SK-N-SH (cell line): ENCODE results near the gene SAP30. TPM values are rescaled to one million over a fixed set of nuclear protein-coding genes. Genes with fewer than 3 reads are reported as not detected.

Experiments used
- CTCF ChIA-PET: fragments of 300-600, 350-600 bp; formaldehyde crosslinking; extraction: SDS; loops from one replicate; lab custom pipeline; 2021; lab: Yijun Ruan, JAX
- POLR2A ChIA-PET: fragments of 350-600 bp; sonication (Branson Sonifier 250); formaldehyde crosslinking; extraction: SDS; loops from one replicate; lab custom pipeline; 2020; ENCODE audit warnings: antibody characterized with exemption, inconsistent platforms; lab: Yijun Ruan, JAX
- DNase-seq: peaks from one replicate; pipeline ENCODE4 v3.0.0; 2012
- H2AFZ ChIP-seq: fragments of 200-600 bp; sonication (generic); 2 replicates; pipeline ENCODE4 v1.8.1; 2016; ENCODE audit warnings: antibody characterized with exemption, mild to moderate bottlenecking, low read depth
- H3F3A ChIP-seq: fragments of 200-600 bp; sonication (generic); replicated peaks from 2 replicates; pipeline ENCODE3; 2016; ENCODE audit warnings: antibody characterized with exemption, mild to moderate bottlenecking; ENCODE audit not compliant: insufficient read depth
- H3K27ac ChIP-seq, 2 experiments: fragments of 200-500 bp in 1 of 2; fragments of 200-600 bp in 1 of 2; sonication (Bioruptor generic) in 1 of 2; sonication (generic), shearing (Covaris generic) in 1 of 2; 2 replicates each; pipeline versions ENCODE4 v1.5.1 to v1.6.1; 2014 to 2016; ENCODE audit warnings: low read depth in 2 of 2, inconsistent platforms in 1 of 2, low read length in 1 of 2, mild to moderate bottlenecking in 1 of 2, mixed read lengths in 1 of 2
- H3K27me3 ChIP-seq: fragments of 200-600 bp; sonication (generic), shearing (Covaris generic); 2 replicates; pipeline ENCODE4 v1.6.1; 2016; ENCODE audit warnings: mixed run types; ENCODE audit not compliant: insufficient read depth
- H3K36me3 ChIP-seq, 2 experiments: fragments of 200-500 bp in 1 of 2; fragments of 200-600 bp in 1 of 2; sonication (Bioruptor generic) in 1 of 2; sonication (generic) in 1 of 2; replicated peaks in 1 of 2; 2 replicates each; pipeline versions ENCODE3 to v1.5.1; 2014 to 2016; ENCODE audit warnings: low read length in 1 of 2, mild to moderate bottlenecking in 1 of 2; ENCODE audit not compliant: insufficient read depth in 2 of 2, control insufficient read depth in 1 of 2
- H3K4me1 ChIP-seq, 2 experiments: fragments of 200-500 bp in 1 of 2; fragments of 200-600 bp in 1 of 2; sonication (Bioruptor generic) in 1 of 2; sonication (generic), shearing (Covaris generic) in 1 of 2; 2 replicates each; pipeline versions ENCODE4 v1.5.1 to v1.6.1; 2014 to 2016; ENCODE audit warnings: low read depth in 1 of 2, low read length in 1 of 2, mixed run types in 1 of 2; ENCODE audit not compliant: insufficient read depth in 2 of 2, control insufficient read depth in 1 of 2
- H3K4me2 ChIP-seq: fragments of 200-600 bp; sonication (generic), shearing (Covaris generic); 2 replicates; pipeline ENCODE4 v1.6.1; 2017; ENCODE audit warnings: mixed run types
- H3K4me3 ChIP-seq, 2 experiments: fragments of 200-500 bp in 1 of 2; fragments of 200-600 bp in 1 of 2; sonication (Bioruptor generic) in 1 of 2; sonication (generic), shearing (Covaris generic) in 1 of 2; 2 replicates each; pipeline versions ENCODE4 v1.5.1 to v1.8.1; 2014 to 2016; ENCODE audit warnings: low read depth in 2 of 2, inconsistent platforms in 1 of 2, low read length in 1 of 2, mild to moderate bottlenecking in 1 of 2, mixed read lengths in 1 of 2, moderate library complexity in 1 of 2
- H3K79me2 ChIP-seq: fragments of 200-600 bp; sonication (generic); 2 replicates; pipeline ENCODE4 v1.8.1; 2017; ENCODE audit warnings: mild to moderate bottlenecking; ENCODE audit not compliant: insufficient read depth
- H3K9ac ChIP-seq: fragments of 200-600 bp; sonication (generic); 2 replicates; pipeline ENCODE4 v1.6.1; 2017; ENCODE audit warnings: mixed run types
- H3K9me2 ChIP-seq: fragments of 200-600 bp; sonication (generic); 2 replicates; pipeline ENCODE4 v1.6.1; 2017; ENCODE audit warnings: mixed run types
- H3K9me3 ChIP-seq: fragments of 200-600 bp; sonication (generic); 2 replicates; pipeline ENCODE4 v1.6.1; 2017; ENCODE audit warnings: mixed run types, mild to moderate bottlenecking, moderate library complexity
- H4K20me1 ChIP-seq: fragments of 200-600 bp; sonication (generic); 2 replicates; pipeline ENCODE4 v1.6.1; 2017; ENCODE audit warnings: mild to moderate bottlenecking, mixed run types; ENCODE audit not compliant: insufficient read depth
- EP300 ChIP-seq, 2 experiments: IDR thresholded peaks; 2 replicates each; pipeline versions ENCODE4 v1.4.0 to v1.6.1; 2012; ENCODE audit warnings: borderline replicate concordance in 1 of 2, low read depth in 1 of 2, low read length in 1 of 2
- FOSL2 ChIP-seq: IDR thresholded peaks from 2 replicates; pipeline ENCODE4 v1.4.0; 2012; ENCODE audit warnings: low read depth, mild to moderate bottlenecking, moderate library complexity, borderline replicate concordance
- GABPA ChIP-seq: IDR thresholded peaks from 2 replicates; pipeline ENCODE4 v1.4.0; 2012; ENCODE audit warnings: low read depth, mild to moderate bottlenecking
- GATA2 ChIP-seq: sonication (generic); formaldehyde crosslinking; IDR thresholded peaks from 2 replicates; pipeline ENCODE4 v1.5.0; 2020; ENCODE audit warnings: mild to moderate bottlenecking, missing genetic modification reagents
- JUND ChIP-seq: IDR thresholded peaks from 2 replicates; pipeline ENCODE4 v1.4.0; 2012
- MAX ChIP-seq: IDR thresholded peaks from 2 replicates; pipeline ENCODE4 v1.4.0; 2012; ENCODE audit warnings: low read depth
- NRF1 ChIP-seq: IDR thresholded peaks from 2 replicates; pipeline ENCODE4 v1.6.1; 2012; ENCODE audit warnings: low read depth, mild to moderate bottlenecking, low read length
- RAD21 ChIP-seq: IDR thresholded peaks from 2 replicates; pipeline ENCODE4 v1.6.1; 2012; ENCODE audit warnings: mild to moderate bottlenecking, low read length
- RFX5 ChIP-seq: IDR thresholded peaks from 2 replicates; pipeline ENCODE4 v1.6.1; 2012; ENCODE audit warnings: mild to moderate bottlenecking, improper control_type of control experiment, low read length
- SMC3 ChIP-seq: IDR thresholded peaks from 2 replicates; pipeline ENCODE4 v1.6.1; 2012; ENCODE audit warnings: low read depth, low read length, improper control_type of control experiment
- TAF1 ChIP-seq: IDR thresholded peaks from 2 replicates; pipeline ENCODE4 v1.6.1; 2012; ENCODE audit warnings: low read depth, mild to moderate bottlenecking, low read length, moderate library complexity, borderline replicate concordance
- whole genome bisulfite sequencing: methylation state at CpG from one replicate; pipeline ENCODE4 v1.1.6; 2017; ENCODE audit warnings: low lambda C conversion rate; 5-methylcytosine and 5-hydroxymethylcytosine counted together
- polyA plus RNA-seq, 3 experiments: library from polyadenylated mRNA; depleted of rRNA; stranded (reverse); fragments of >200 nt; gene quantifications; 2 replicates each; pipeline ENCODE4 v1.2.3, GENCODE V29; 2012
- TF ChIP-seq, protein P1 (sequence below): fragments of 150-350 bp; IDR thresholded peaks from 2 replicates; pipeline ENCODE4 v1.6.1; 2016; ENCODE audit warnings: mild to moderate bottlenecking, low read depth, low read length
- TF ChIP-seq, protein P2 (sequence below): IDR thresholded peaks from 2 replicates; pipeline ENCODE4; 2012

Gene SAP30
- polyA plus RNA-seq, 1 of the 3 experiments (the other 2 are of a cell fraction): 19.0 TPM

GRCh38 chr4:173374588-173374987, 3.8 kb downstream of the SAP30 start:
- peak overlapping the region; percentile 78; the same call in 1 of the 2 replicates for H3K4me2 ChIP-seq
- no peaks in the 10 kb centered on the region for H3K9me3 ChIP-seq
- H3K27ac ChIP-seq: peak overlapping the region in 1 of 2 experiments; percentile 26; a peak in 1 of 4 replicates
- H4K20me1 ChIP-seq: no peaks in the 10 kb centered on the region
- H3K4me1 ChIP-seq: peaks cover 2 to 10% of the 10 kb centered on the region in 2 experiments
- no peak for DNase-seq
- H3K9ac ChIP-seq: no peak overlapping the region
- POLR2A ChIA-PET: no interaction called here
- WGBS: 92% methylated on average over 2 of the region's 2 CpGs
- H3K9me2 ChIP-seq: no peaks in the 10 kb centered on the region
- peaks cover 22 to 28% of the 10 kb centered on the region in 2 experiments for H3K36me3 ChIP-seq
- peak overlapping the region; percentile 37; the same call in 1 of the 2 replicates for H2AFZ ChIP-seq
- H3K79me2 ChIP-seq: peaks cover 55% of the 10 kb centered on the region
- H3K27me3 ChIP-seq: no peaks in the 10 kb centered on the region
- CTCF ChIA-PET: interaction anchor here (0.6 to 1.4 kb wide), 2 partner anchors 44 to 47 kb away, joined by 3 to 4 read pairs; no protein-coding TSS in a partner anchor
- H3K4me3 ChIP-seq: no peak overlapping the region
- peaks cover 17% of the 10 kb centered on the region for H3F3A ChIP-seq
- no peak for TF ChIP-seq EP300 (IDR thresholded peaks at IDR 0.05; ENCODE audit: borderline replicate concordance in 1 of 2, low read depth in 1 of 2, low read length in 1 of 2)
- no peak for TF ChIP-seq RAD21
- TF ChIP-seq RFX5: no peak
- TF ChIP-seq SMC3: no peak
- TF ChIP-seq, protein P1, sequence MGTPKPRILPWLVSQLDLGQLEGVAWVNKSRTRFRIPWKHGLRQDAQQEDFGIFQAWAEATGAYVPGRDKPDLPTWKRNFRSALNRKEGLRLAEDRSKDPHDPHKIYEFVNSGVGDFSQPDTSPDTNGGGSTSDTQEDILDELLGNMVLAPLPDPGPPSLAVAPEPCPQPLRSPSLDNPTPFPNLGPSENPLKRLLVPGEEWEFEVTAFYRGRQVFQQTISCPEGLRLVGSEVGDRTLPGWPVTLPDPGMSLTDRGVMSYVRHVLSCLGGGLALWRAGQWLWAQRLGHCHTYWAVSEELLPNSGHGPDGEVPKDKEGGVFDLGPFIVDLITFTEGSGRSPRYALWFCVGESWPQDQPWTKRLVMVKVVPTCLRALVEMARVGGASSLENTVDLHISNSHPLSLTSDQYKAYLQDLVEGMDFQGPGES: no peak
- no peak for TF ChIP-seq MAX
- no peak for TF ChIP-seq GABPA
- no peak for TF ChIP-seq TAF1

DNA sequence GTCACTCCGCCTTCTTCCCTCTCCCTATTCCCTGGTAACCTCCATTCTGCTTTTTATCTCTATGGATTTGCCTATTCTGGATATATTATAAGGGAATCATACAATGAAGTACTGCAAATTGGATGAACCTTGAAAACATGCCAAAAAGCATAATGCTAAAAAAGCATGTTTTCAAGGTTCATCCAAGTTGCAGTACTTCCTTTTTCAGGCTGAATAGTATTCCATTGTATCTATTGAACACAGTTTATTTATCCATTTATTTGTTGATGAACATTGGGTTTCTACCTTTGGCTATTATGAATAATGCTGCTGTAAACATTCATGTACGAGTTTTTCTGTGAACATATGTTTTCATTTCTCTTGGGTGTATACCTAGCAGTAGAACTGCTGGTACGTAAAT, 9.2 kb downstream of the SAP30 start:
- CTCF ChIA-PET: no interaction called here
- DNase-seq: no peak
- TF ChIP-seq SMC3: no peak
- no peak for TF ChIP-seq RFX5
- no peak for TF ChIP-seq RAD21
- TF ChIP-seq MAX: no peak
- no peak for TF ChIP-seq JUND
- TF ChIP-seq, protein P1: no peak
- TF ChIP-seq NRF1: no peak
- TF ChIP-seq, protein P2, sequence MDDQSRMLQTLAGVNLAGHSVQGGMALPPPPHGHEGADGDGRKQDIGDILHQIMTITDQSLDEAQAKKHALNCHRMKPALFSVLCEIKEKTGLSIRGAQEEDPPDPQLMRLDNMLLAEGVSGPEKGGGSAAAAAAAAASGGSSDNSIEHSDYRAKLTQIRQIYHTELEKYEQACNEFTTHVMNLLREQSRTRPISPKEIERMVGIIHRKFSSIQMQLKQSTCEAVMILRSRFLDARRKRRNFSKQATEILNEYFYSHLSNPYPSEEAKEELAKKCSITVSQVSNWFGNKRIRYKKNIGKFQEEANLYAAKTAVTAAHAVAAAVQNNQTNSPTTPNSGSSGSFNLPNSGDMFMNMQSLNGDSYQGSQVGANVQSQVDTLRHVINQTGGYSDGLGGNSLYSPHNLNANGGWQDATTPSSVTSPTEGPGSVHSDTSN: no peak
- TF ChIP-seq GATA2 (CRISPR knock-in tag): no peak
- no peak for TF ChIP-seq FOSL2
- TF ChIP-seq, all 33 proteins: peak for 0
- peaks cover 18% of the 10 kb centered on the region for H3K79me2 ChIP-seq
- H2AFZ ChIP-seq: no peak overlapping the region
- peaks cover 0 to 2% of the 10 kb centered on the region in 2 experiments; a peak in 2 of 4 replicates for H3K4me1 ChIP-seq
- peaks cover 22 to 30% of the 10 kb centered on the region in 2 experiments for H3K36me3 ChIP-seq
- H3K9me3 ChIP-seq: no peaks in the 10 kb centered on the region
- H4K20me1 ChIP-seq: no peaks in the 10 kb centered on the region
- H3F3A ChIP-seq: no peaks in the 10 kb centered on the region
- WGBS: 96% methylated on average over 3 of the region's 3 CpGs
- H3K27ac ChIP-seq: no peak overlapping the region
- POLR2A ChIA-PET: no interaction called here
- H3K9me2 ChIP-seq: no peaks in the 10 kb centered on the region
- no peaks in the 10 kb centered on the region for H3K27me3 ChIP-seq
- no peak overlapping the region for H3K4me2 ChIP-seq
- H3K9ac ChIP-seq: no peak overlapping the region
- no peak overlapping the region for H3K4me3 ChIP-seq
